Measurements from ENCODE around the gene PHACTR4.
"Not testable (repeated sequence)": the region's sequence is repeated elsewhere in the genome, so short reads cannot be mapped to it uniquely, and the experiment has no call there.

The PHACTR4 gene

DNA sequence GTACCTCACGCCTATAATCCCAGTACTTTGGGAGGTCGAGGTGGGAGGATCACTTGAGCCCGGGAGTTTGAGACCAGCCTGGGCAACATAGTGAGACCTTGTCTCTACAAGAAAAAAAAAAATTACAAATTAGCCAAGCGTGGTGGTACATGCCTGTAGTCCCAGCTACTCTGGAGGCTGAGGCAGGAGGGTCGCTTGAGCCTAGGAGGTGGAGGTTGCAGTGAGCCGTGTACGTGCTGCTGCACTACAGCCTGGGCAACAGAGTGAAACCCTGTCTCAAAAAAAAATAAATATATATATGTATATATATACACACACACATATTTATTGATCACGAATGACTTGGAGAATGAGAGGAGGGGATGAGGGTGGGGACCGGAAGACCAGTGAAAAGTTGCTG lies 153.0 kb downstream of the PHACTR4 start:
- not testable (repeated sequence) for DNase-seq (ENCODE audit: low spot score)

DNA sequence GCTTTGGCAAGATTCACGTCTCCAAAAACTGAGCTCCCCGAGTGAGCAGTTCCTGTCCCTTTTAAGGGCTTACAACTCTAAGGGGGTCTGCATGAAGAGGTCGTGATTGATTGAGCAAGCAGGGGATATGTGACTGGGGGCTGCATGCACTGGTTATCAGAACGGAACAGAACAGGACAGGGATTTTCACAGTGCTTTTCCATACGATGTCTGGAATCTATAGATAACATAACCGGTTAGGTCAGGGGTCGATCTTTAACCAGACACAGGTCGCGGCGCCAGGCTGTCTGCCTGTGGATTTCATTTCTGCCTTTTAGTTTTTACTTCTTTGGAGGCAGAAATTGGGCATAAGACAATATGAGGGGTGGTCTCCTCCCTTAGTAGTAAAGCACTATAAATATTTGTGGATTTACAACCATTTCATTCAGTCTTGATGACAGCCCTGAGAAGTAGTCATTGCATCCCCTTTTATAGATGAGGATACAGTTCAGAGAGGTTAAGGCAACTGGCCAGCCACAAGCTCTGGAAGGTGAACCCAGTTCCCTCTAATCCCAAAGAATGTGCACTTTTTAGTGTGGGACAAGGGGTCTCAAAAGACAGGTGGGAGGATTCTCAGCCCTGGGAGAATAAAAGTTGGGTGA lies 155.6 kb downstream of the PHACTR4 start:
- DNase-seq (ENCODE audit: low spot score) = not testable (repeated sequence)

DNA sequence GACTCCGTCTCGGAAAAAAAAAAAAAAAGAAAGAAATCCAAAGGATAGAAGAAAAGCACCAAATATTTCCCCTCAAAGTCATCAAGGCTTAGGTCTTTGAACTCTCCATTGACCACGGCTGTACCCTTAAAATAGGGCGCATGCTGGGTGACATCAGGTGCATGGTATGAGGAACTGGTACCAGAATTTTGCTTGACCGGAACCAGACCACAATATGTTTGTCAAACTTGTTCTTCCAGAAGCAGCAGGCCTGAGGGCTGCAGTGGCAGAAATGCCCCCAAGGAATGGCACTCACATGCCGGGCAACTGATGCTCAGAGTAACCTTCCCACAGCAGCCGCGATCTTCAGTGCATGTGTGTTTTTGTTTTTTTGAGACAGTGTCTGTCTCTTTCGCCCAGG lies 157.3 kb downstream of the PHACTR4 start:
- no peak for DNase-seq (ENCODE audit: low spot score)

DNA sequence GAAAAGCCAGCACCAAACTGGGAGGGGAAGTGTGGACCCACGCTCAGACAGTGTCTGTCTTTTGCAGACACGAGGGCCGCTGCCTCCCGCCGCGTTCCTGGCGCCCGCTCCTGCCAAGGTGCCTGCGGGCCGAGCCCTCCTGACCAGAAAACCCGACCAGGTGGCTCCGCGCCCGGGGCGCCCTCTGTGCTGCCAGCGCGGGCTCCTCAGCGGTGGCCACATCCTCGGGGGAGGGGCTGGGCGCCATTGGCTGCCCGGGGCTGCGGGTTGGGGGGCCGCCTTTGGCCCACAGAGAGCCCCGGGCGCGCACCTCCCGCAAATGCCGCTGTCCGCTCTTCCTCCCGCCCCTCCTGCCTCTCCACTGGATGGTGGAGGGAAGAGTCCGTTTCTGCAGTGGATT lies 160.9 kb downstream of the PHACTR4 start:
- DNase-seq (ENCODE audit: low spot score) = no peak

- no peak for DNase-seq (ENCODE audit: low spot score)
Observed at GRCh38 chr1:28534671-28535070, 165.1 kb downstream of the PHACTR4 start.

GRCh38 chr1:28535180-28535579 lies 165.6 kb downstream of the PHACTR4 start:
- no peak for DNase-seq (ENCODE audit: low spot score)

GRCh38 chr1:28537457-28538199 lies 168.1 kb downstream of the PHACTR4 start:
- no peak for DNase-seq (ENCODE audit: low spot score)

GRCh38 chr1:28538286-28538685 lies 168.7 kb downstream of the PHACTR4 start:
- DNase-seq (ENCODE audit: low spot score) = no peak

GRCh38 chr1:28540651-28541050 lies 171.1 kb downstream of the PHACTR4 start:
- DNase-seq (ENCODE audit: low spot score) = no peak

GRCh38 chr1:28541414-28542015 lies 172.0 kb downstream of the PHACTR4 start:
- not testable (repeated sequence) for DNase-seq (ENCODE audit: low spot score)

GRCh38 chr1:28545246-28545628 lies 175.7 kb downstream of the PHACTR4 start:
- DNase-seq (ENCODE audit: low spot score) = no peak

GRCh38 chr1:28548318-28548717 lies 178.8 kb downstream of the PHACTR4 start:
- DNase-seq (ENCODE audit: low spot score) = no peak
